ENCODE results near the gene C20orf96.
"Not testable (repeated sequence)": the region's sequence is repeated elsewhere in the genome, so short reads cannot be mapped to it uniquely, and the experiment has no call there.

The C20orf96 gene

GRCh38 chr20:235891-236290 is 54.7 kb downstream of the C20orf96 start:
- no peak for DNase-seq (ENCODE audit: low spot score)

DNA sequence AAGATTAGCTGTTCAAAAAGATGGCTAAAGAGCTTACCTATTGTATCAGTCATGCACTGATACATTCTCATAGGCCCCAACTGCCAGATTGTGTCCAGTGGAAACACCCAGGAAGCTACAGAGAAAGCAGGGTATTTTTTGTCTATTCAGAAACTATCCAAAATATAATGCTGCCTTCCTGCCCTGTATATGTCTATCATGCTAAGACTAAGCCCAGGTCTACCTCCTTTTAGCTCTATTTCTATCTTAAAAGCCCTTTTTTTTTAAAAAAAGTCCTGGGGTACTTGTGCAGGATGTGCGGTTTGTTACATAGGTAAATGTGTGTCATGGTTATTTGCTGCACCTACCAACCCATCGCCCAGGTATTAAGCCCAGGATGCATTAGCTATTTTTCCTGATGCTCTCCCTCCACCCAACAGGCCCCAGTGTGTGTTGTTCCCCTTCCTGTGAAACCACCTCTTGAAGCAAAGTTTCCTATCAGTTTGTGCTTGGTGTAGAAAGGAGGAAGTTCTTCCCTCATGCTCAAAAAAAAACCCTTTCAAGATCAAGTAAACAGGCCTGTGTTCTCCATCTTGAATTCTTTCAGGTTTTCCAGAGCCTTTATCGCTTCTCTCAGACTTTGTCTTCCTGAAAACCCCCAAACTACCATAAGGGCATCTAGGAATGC is 63.0 kb downstream of the C20orf96 start:
- DNase-seq (ENCODE audit: low spot score) = no peak

DNA sequence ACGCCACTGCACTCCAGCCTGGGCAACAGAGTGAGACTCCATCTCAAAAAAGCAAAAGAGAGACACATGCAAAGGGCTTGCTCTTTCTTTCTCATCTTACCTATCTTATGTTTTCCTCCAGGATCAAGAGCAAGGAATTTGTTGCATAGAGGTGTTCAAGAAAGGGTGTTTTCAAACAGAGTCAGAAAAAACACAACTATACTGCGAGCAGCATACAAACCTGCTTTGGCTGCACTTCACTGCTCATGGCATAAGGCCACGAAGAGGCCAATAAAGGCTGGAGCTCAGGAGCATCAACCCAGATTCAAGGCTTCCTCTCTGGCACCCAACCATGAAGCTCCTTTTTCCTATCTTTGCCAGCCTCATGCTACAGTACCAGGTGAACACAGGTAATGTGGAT is 63.6 kb downstream of the C20orf96 start, which contains the start of gene DEFB129:
Gene DEFB129 (plus strand): TSS at position 301 of the 400 bp plus-strand sequence. CDS start 31 bp downstream, at position 332.
- DNase-seq (ENCODE audit: low spot score) = no peak

GRCh38 chr20:225879-226278 is 64.7 kb downstream of the C20orf96 start:
- DNase-seq (ENCODE audit: low spot score) = not testable (repeated sequence)

GRCh38 chr20:221258-221830 is 69.2 kb downstream of the C20orf96 start:
- DNase-seq (ENCODE audit: low spot score) = no peak
